GM04504 (cell line): Measurements from ENCODE around the gene TNIK.
"Not testable (repeated sequence)": the region's sequence is repeated elsewhere in the genome, so short reads cannot be mapped to it uniquely, and the experiment has no call there.

Source experiments
- DNase-seq: peaks from one replicate; pipeline ENCODE4 v3.0.0-alpha.2; 2012; ENCODE audit warnings: low read depth

Gene TNIK

GRCh38 chr3:171126478-171127209, 333.6 kb downstream of the TNIK start:
- no peak for DNase-seq

- DNase-seq: no peak
Observed at GRCh38 chr3:171125010-171125409, 335.2 kb downstream of the TNIK start.

GRCh38 chr3:171123915-171124314, 336.3 kb downstream of the TNIK start:
- DNase-seq: no peak

GRCh38 chr3:171122861-171123260, 337.3 kb downstream of the TNIK start:
- DNase-seq: no peak

GRCh38 chr3:171122240-171122639, 338.0 kb downstream of the TNIK start:
- no peak for DNase-seq

- DNase-seq: no peak
Observed at GRCh38 chr3:171121801-171122200, 338.4 kb downstream of the TNIK start.

- not testable (repeated sequence) for DNase-seq
Observed at GRCh38 chr3:171119402-171119801, 340.8 kb downstream of the TNIK start.

GRCh38 chr3:171118993-171119392, 341.2 kb downstream of the TNIK start:
- DNase-seq: not testable (repeated sequence)

GRCh38 chr3:171116824-171117395, 343.3 kb downstream of the TNIK start:
- DNase-seq: no peak

- DNase-seq: no peak
Observed at GRCh38 chr3:171116365-171116764, 343.8 kb downstream of the TNIK start.

- DNase-seq: peak; percentile 31
Observed at GRCh38 chr3:171115667-171116066, 344.5 kb downstream of the TNIK start.

- DNase-seq: no peak
Observed at GRCh38 chr3:171113716-171114115, 346.5 kb downstream of the TNIK start.

GRCh38 chr3:171110715-171111114, 349.5 kb downstream of the TNIK start:
- DNase-seq: no peak

- no peak for DNase-seq
Observed at GRCh38 chr3:171108066-171108465, 352.1 kb downstream of the TNIK start.

GRCh38 chr3:171103185-171103584, 357.0 kb downstream of the TNIK start:
- no peak for DNase-seq

- DNase-seq: peak; percentile 59
Observed at GRCh38 chr3:171101982-171102641, 358.1 kb downstream of the TNIK start.

- DNase-seq: no peak
Observed at GRCh38 chr3:171099911-171100310, 360.3 kb downstream of the TNIK start.

- no peak for DNase-seq
Observed at GRCh38 chr3:171095063-171095462, 365.1 kb downstream of the TNIK start.

- no peak for DNase-seq
Observed at GRCh38 chr3:171094411-171094810, 365.8 kb downstream of the TNIK start.

GRCh38 chr3:171093462-171093861, 366.7 kb downstream of the TNIK start:
- no peak for DNase-seq

GRCh38 chr3:171092467-171092911, 367.7 kb downstream of the TNIK start:
- DNase-seq: no peak

GRCh38 chr3:171090321-171090720, 369.9 kb downstream of the TNIK start:
- DNase-seq: no peak
